Liver (tissue), 9 donors: ENCODE data around the gene GNPTAB. TPM values are rescaled to one million over a fixed set of nuclear protein-coding genes. Genes with fewer than 3 reads are reported as not detected.

Experiments used
- DNase-seq: peaks from one replicate; pipeline ENCODE4 v3.0.0-alpha.2; 2017; ENCODE audit warnings: low spot score
- H3K27ac ChIP-seq, 2 donors: one replicate each; pipeline ENCODE4 v1.7.0; 2013; ENCODE audit warnings: inconsistent platforms in 2 of 2, low read length in 2 of 2, control low read depth in 1 of 2, low read depth in 1 of 2, mild to moderate bottlenecking in 1 of 2
- H3K27me3 ChIP-seq, 4 donors: one replicate each; pipeline versions ENCODE4 v1.6.1 to v1.7.0; 2013; ENCODE audit warnings: low read length in 3 of 4, inconsistent platforms in 1 of 4, mild to moderate bottlenecking in 1 of 4, moderate library complexity in 1 of 4; ENCODE audit not compliant: control insufficient read depth in 4 of 4, insufficient read depth in 4 of 4
- H3K36me3 ChIP-seq, 4 donors: one replicate each; pipeline versions ENCODE4 v1.6.1 to v1.7.0; 2013; ENCODE audit warnings: low read length in 3 of 4, mild to moderate bottlenecking in 3 of 4, low read depth in 1 of 4, moderate library complexity in 1 of 4; ENCODE audit not compliant: control insufficient read depth in 4 of 4, insufficient read depth in 3 of 4
- H3K4me1 ChIP-seq, 4 donors: one replicate each; pipeline versions ENCODE4 v1.6.1 to v1.7.0; 2013; ENCODE audit warnings: low read length in 3 of 4, mild to moderate bottlenecking in 3 of 4, moderate library complexity in 1 of 4; ENCODE audit not compliant: control insufficient read depth in 4 of 4, insufficient read depth in 4 of 4
- H3K4me3 ChIP-seq, 3 donors: one replicate each; pipeline versions ENCODE4 v1.6.1 to v1.7.0; 2013; ENCODE audit warnings: low read length in 3 of 3, control low read depth in 1 of 3, low read depth in 1 of 3, mild to moderate bottlenecking in 1 of 3
- H3K9ac ChIP-seq, 2 donors: one replicate each; pipeline ENCODE4 v1.7.0; 2013; ENCODE audit warnings: low read length in 2 of 2, mild to moderate bottlenecking in 2 of 2, moderate library complexity in 2 of 2, control low read depth in 1 of 2, low read depth in 1 of 2
- H3K9me3 ChIP-seq, 4 donors: one replicate each; pipeline versions ENCODE4 v1.6.1 to v1.7.0; 2013; ENCODE audit warnings: low read length in 3 of 4; ENCODE audit not compliant: control insufficient read depth in 4 of 4
- ATF3 ChIP-seq: IDR thresholded peaks from 2 replicates; pipeline ENCODE4 v1.6.1; 2016; ENCODE audit warnings: antibody characterized with exemption
- CTCF ChIP-seq: fragments of 150-350 bp; IDR thresholded peaks from 2 replicates; pipeline ENCODE4 v1.5.1; 2017; ENCODE audit warnings: improper control_type of control experiment, low read depth, low read length; ENCODE audit not compliant: missing input control
- EGR1 ChIP-seq, 2 donors: IDR thresholded peaks; 2 replicates each; pipeline ENCODE4 v1.6.1; 2016 to 2018; ENCODE audit warnings: antibody characterized with exemption in 2 of 2, low read depth in 2 of 2
- FOXA1 ChIP-seq: IDR thresholded peaks from 2 replicates; pipeline ENCODE4 v1.6.1; 2016; ENCODE audit warnings: antibody characterized with exemption
- FOXA2 ChIP-seq: IDR thresholded peaks from 2 replicates; pipeline ENCODE4 v1.6.1; 2016; ENCODE audit warnings: antibody characterized with exemption
- GABPA ChIP-seq, 2 donors: IDR thresholded peaks in 1 of 2; conservative IDR thresholded peaks in 1 of 2; 2 replicates each; pipeline ENCODE4 v1.6.1; 2016; ENCODE audit warnings: antibody characterized with exemption in 2 of 2, mild to moderate bottlenecking in 1 of 2, moderate library complexity in 1 of 2
- HNF4A ChIP-seq, 2 donors: conservative IDR thresholded peaks; 2 replicates each; pipeline ENCODE4 v1.6.1; 2016; ENCODE audit warnings: antibody characterized with exemption in 2 of 2, mild to moderate bottlenecking in 2 of 2
- HNF4G ChIP-seq: IDR thresholded peaks from 2 replicates; pipeline ENCODE4 v1.6.1; 2016; ENCODE audit warnings: antibody characterized with exemption
- JUND ChIP-seq, 2 donors: IDR thresholded peaks; 2 replicates each; pipeline ENCODE4 v1.6.1; 2016; ENCODE audit warnings: antibody characterized with exemption in 2 of 2
- NR2F2 ChIP-seq: IDR thresholded peaks from 2 replicates; pipeline ENCODE4 v1.6.1; 2016; ENCODE audit warnings: antibody characterized with exemption
- RAD21 ChIP-seq, 2 donors: IDR thresholded peaks; 2 replicates each; pipeline ENCODE4 v1.6.1; 2016; ENCODE audit warnings: antibody characterized with exemption in 2 of 2, mild to moderate bottlenecking in 2 of 2
- RXRA ChIP-seq, 2 donors: IDR thresholded peaks; 2 replicates each; pipeline ENCODE4 v1.6.1; 2017 to 2018; ENCODE audit warnings: antibody characterized with exemption in 2 of 2, mild to moderate bottlenecking in 1 of 2
- SP1 ChIP-seq: IDR thresholded peaks from 2 replicates; pipeline ENCODE4 v1.6.1; 2018; ENCODE audit warnings: antibody characterized with exemption, mild to moderate bottlenecking
- TAF1 ChIP-seq: conservative IDR thresholded peaks from 2 replicates; pipeline ENCODE4 v1.6.1; 2016; ENCODE audit warnings: antibody characterized with exemption, mild to moderate bottlenecking
- YY1 ChIP-seq: IDR thresholded peaks from 2 replicates; pipeline ENCODE4 v1.6.1; 2016; ENCODE audit warnings: antibody characterized with exemption, mild to moderate bottlenecking
- WGBS: extraction: QIAGEN DNeasy Blood & Tissue Kit; methylation state at CpG from one replicate; pipeline ENCODE4 v1.1.7; 2013; 5-methylcytosine and 5-hydroxymethylcytosine counted together
- polyA plus RNA-seq, 2 donors: library from polyadenylated mRNA; stranded (reverse) in 1 of 2; unstranded in 1 of 2; fragments of 200-250 nt in 1 of 2; fragments of >200 nt in 1 of 2; fragmentation: Nextera tagmentation in 1 of 2; extraction: Ambion mirVana in 1 of 2; gene quantifications; one replicate each; pipeline versions ENCODE4 v1.2.1 to v1.2.3, GENCODE V29; 2013 to 2015
- total RNA-seq, 2 donors: library from RNA; depleted of rRNA; stranded (reverse); fragments of >200 nt; gene quantifications; one replicate each; pipeline ENCODE4 v1.2.3, GENCODE V29; 2014
- TF ChIP-seq, protein P1 (sequence below): IDR thresholded peaks from 2 replicates; pipeline ENCODE4 v1.6.1; 2016; ENCODE audit warnings: antibody characterized with exemption
- TF ChIP-seq, protein P2 (sequence below): IDR thresholded peaks from 2 replicates; pipeline ENCODE4 v1.6.1; 2016; ENCODE audit warnings: antibody characterized with exemption
- TF ChIP-seq, protein P3 (sequence below): IDR thresholded peaks from 2 replicates; pipeline ENCODE4 v1.6.1; 2016; ENCODE audit warnings: antibody characterized with exemption, mild to moderate bottlenecking
- donor health status: healthy.
- donor health status: healthy.
- donor health status: healthy.
- donor health status: healthy.
- donor health status: healthy.

GNPTAB gene
- total and polyA plus RNA-seq, 4 donors: 4.6 to 11.1 (median 7.7) TPM

- Histone ChIP-seq H3K9me3 (no peaks in the 10 kb centered on the region), H3K36me3 (peaks cover 0 to 7% (median 0%) of the 10 kb centered on the region in 4 donors), H3K27me3 (no peaks in the 10 kb centered on the region), H3K9ac (no peak overlapping the region), H3K4me1 (no peaks in the 10 kb centered on the region), H3K27ac (no peak overlapping the region), H3K4me3 (no peak overlapping the region)
- 92% methylated on average over 3 of the region's 3 CpGs for WGBS
- DNase-seq: no peak
- TF ChIP-seq EGR1 (IDR thresholded peaks at IDR 0.05; ENCODE audit: low read depth in 2 of 2) (no peak), FOXA2 (no peak), RAD21 (IDR thresholded peaks at IDR 0.05) (no peak), HNF4A (conservative IDR thresholded peaks at IDR 0.05) (no peak), FOXA1 (no peak), GABPA (IDR thresholded peaks at IDR 0.05 in 1 of 2, conservative IDR thresholded peaks at IDR 0.05 in 1 of 2) (no peak), CTCF (no peak), ATF3 (no peak), SP1 (no peak), TAF1 (no peak), HNF4G (no peak), NR2F2 (no peak), JUND (IDR thresholded peaks at IDR 0.05) (no peak), RXRA (IDR thresholded peaks at IDR 0.05) (no peak), YY1 (no peak)
- TF ChIP-seq, protein P1, sequence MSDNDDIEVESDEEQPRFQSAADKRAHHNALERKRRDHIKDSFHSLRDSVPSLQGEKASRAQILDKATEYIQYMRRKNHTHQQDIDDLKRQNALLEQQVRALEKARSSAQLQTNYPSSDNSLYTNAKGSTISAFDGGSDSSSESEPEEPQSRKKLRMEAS: no peak
- TF ChIP-seq, protein P2, sequence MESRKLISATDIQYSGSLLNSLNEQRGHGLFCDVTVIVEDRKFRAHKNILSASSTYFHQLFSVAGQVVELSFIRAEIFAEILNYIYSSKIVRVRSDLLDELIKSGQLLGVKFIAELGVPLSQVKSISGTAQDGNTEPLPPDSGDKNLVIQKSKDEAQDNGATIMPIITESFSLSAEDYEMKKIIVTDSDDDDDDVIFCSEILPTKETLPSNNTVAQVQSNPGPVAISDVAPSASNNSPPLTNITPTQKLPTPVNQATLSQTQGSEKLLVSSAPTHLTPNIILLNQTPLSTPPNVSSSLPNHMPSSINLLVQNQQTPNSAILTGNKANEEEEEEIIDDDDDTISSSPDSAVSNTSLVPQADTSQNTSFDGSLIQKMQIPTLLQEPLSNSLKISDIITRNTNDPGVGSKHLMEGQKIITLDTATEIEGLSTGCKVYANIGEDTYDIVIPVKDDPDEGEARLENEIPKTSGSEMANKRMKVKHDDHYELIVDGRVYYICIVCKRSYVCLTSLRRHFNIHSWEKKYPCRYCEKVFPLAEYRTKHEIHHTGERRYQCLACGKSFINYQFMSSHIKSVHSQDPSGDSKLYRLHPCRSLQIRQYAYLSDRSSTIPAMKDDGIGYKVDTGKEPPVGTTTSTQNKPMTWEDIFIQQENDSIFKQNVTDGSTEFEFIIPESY: no peak
- TF ChIP-seq, protein P3, sequence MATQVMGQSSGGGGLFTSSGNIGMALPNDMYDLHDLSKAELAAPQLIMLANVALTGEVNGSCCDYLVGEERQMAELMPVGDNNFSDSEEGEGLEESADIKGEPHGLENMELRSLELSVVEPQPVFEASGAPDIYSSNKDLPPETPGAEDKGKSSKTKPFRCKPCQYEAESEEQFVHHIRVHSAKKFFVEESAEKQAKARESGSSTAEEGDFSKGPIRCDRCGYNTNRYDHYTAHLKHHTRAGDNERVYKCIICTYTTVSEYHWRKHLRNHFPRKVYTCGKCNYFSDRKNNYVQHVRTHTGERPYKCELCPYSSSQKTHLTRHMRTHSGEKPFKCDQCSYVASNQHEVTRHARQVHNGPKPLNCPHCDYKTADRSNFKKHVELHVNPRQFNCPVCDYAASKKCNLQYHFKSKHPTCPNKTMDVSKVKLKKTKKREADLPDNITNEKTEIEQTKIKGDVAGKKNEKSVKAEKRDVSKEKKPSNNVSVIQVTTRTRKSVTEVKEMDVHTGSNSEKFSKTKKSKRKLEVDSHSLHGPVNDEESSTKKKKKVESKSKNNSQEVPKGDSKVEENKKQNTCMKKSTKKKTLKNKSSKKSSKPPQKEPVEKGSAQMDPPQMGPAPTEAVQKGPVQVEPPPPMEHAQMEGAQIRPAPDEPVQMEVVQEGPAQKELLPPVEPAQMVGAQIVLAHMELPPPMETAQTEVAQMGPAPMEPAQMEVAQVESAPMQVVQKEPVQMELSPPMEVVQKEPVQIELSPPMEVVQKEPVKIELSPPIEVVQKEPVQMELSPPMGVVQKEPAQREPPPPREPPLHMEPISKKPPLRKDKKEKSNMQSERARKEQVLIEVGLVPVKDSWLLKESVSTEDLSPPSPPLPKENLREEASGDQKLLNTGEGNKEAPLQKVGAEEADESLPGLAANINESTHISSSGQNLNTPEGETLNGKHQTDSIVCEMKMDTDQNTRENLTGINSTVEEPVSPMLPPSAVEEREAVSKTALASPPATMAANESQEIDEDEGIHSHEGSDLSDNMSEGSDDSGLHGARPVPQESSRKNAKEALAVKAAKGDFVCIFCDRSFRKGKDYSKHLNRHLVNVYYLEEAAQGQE: no peak
Measured at GRCh38 chr12:101782273-101782731, 48.5 kb downstream of the GNPTAB start.
